Measurements from ENCODE around the gene FGGY. TPM values are rescaled to one million over a fixed set of nuclear protein-coding genes. Genes with fewer than 3 reads are reported as not detected.

FGGY gene
- total RNA-seq, 2 experiments from 2014 or later: 6.6 to 9.7 TPM

DNA sequence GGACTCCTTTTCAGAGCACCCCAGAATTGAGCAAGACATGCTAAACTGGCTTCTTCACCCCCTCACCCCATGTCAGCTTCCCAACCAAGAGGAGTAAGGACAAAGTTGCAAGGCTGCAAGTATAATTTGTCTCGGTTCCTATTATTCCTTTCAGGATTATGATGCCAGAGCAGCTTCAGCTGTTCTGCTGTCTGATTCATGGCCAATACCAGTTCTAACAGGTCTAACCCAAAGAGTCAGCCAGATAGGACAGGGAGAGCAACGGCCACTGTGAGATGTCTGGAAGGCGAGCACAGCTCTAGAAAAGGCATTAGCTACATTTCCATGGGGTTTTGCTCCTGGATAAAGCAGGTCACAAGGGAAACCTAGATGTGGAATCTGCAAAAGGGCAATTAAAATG lies 464.5 kb downstream of the FGGY start:
- H3K4me3 Mint-ChIP-seq: no peak overlapping the region
- H3K36me3 Mint-ChIP-seq: no peaks in the 10 kb centered on the region
- DNase-seq: no peak
- no peaks in the 10 kb centered on the region for H3K27me3 Mint-ChIP-seq
- H3K27ac Mint-ChIP-seq: no peak overlapping the region
- H3K4me1 Mint-ChIP-seq: peaks cover 3% of the 10 kb centered on the region
- no peaks in the 10 kb centered on the region for H3K9me3 Mint-ChIP-seq

- H3K9me3 Mint-ChIP-seq: no peaks in the 10 kb centered on the region
- H3K4me1 Mint-ChIP-seq: peaks cover 3% of the 10 kb centered on the region
- no peak overlapping the region for H3K4me3 Mint-ChIP-seq
- no peak for DNase-seq
- no peaks in the 10 kb centered on the region for H3K27me3 Mint-ChIP-seq
- H3K36me3 Mint-ChIP-seq: no peaks in the 10 kb centered on the region
- H3K27ac Mint-ChIP-seq: no peak overlapping the region
Observed at GRCh38 chr1:59763418-59763817, 466.5 kb downstream of the FGGY start.

DNA sequence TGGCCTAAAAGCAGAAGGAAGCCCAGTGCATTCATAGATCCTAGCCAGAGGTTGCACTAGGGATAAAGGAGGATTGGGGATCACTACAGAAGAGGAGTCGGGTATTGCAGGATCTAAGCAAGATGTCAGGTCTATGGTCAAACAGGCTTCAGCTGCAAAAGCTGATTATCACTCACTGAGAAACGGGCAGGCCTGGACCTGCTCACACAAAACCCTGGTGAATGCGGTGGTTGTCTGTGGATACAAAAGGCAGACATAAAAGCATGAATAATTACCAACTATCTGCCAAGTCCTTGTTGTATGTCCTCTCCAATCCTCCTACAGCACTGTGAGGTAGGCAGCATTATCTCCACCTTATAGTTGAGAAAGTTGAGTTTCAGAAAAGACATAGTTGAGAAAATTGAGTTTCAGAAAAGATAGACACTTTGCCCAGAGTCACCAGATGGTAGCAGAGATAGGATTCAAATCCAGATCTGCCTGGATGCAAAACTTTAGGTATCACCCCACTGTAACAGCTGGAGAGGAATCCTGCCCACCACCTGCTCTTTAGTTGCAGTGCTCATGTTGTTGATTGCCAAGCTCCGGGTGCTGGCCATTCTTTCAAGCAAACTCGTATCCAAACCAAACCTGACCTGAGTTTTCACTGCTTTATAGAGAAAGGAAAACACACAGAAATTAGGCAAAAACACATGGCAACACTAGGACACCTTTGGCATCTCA lies 468.3 kb downstream of the FGGY start:
- H3K27ac Mint-ChIP-seq: no peak overlapping the region
- H3K9me3 Mint-ChIP-seq: no peaks in the 10 kb centered on the region
- peaks cover 2% of the 10 kb centered on the region for H3K4me1 Mint-ChIP-seq
- H3K4me3 Mint-ChIP-seq: no peak overlapping the region
- no peaks in the 10 kb centered on the region for H3K36me3 Mint-ChIP-seq
- no peaks in the 10 kb centered on the region for H3K27me3 Mint-ChIP-seq
- DNase-seq: no peak

DNA sequence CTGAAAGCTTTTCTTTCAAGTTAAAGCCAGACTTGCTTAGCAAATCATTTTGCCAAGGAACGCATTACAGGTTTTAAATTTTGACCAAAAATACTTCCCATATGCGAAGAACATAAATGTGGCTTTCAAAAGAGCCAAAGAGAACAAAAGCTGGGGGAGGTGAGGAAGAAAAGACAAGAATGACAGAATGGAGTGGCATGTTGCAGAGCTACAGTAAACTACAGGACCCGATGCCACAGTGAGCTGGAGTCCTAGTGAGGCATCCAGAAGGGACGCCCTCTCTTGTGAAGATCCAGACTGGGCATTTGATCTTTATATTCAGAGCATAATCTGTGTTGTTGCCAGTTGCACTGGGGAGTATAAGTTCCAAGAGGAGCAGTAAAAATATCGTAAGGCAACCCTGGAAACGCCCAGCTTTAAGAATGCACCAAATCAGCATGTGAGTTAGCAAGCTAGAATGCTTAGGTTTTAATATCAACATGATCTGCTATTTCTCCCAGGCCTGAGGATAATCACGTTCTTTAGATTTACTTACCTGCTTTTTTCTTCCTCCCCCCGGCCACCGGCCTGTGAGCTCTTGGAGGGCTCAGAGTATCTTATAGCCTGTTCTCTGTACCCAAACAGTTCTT lies 469.4 kb downstream of the FGGY start:
- Mint-ChIP-seq H3K4me1 (peaks cover 2% of the 10 kb centered on the region), H3K36me3 (no peaks in the 10 kb centered on the region), H3K9me3 (no peaks in the 10 kb centered on the region)

DNA sequence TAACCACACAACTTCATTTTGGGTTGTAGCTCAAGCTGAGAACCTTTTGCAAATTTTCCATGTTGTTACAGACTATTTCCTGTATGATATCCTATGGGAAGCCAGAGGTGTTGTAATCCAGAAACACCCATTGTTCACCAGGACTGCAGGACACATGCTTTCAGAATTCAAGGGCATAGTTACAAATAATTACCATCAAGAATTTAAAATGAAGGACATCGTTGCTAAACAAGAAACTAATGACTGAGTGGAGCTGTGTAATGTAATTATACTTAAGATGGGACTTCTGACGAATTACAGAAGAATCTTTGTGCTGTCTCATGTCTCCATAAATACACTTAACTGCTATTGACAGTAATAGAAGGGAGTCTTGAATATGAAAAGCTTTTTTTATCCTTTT lies 470.2 kb downstream of the FGGY start:
- Mint-ChIP-seq H3K27ac (no peak overlapping the region), H3K9me3 (no peaks in the 10 kb centered on the region), H3K4me1 (peaks cover 2% of the 10 kb centered on the region), H3K36me3 (no peaks in the 10 kb centered on the region), H3K4me3 (no peak overlapping the region), H3K27me3 (no peaks in the 10 kb centered on the region)
- DNase-seq: no peak

More for the DNA sequence above, 469.4 kb downstream of the FGGY start:
- no peak for DNase-seq
- Mint-ChIP-seq H3K27me3 (no peaks in the 10 kb centered on the region), H3K27ac (no peak overlapping the region), H3K4me3 (no peak overlapping the region)

GRCh38 chr1:59768792-59769735 lies 472.2 kb downstream of the FGGY start:
- H3K27me3 Mint-ChIP-seq: no peaks in the 10 kb centered on the region
- no peak overlapping the region for H3K27ac Mint-ChIP-seq
- no peak overlapping the region for H3K4me3 Mint-ChIP-seq
- H3K9me3 Mint-ChIP-seq: no peaks in the 10 kb centered on the region
- no peaks in the 10 kb centered on the region for H3K36me3 Mint-ChIP-seq
- H3K4me1 Mint-ChIP-seq: peaks cover 2% of the 10 kb centered on the region
- DNase-seq: no peak

- H3K27me3 Mint-ChIP-seq: no peaks in the 10 kb centered on the region
Observed at GRCh38 chr1:59769736-59770095, 472.8 kb downstream of the FGGY start.

GRCh38 chr1:59771361-59771760 lies 474.5 kb downstream of the FGGY start:
- H3K27me3 Mint-ChIP-seq: no peaks in the 10 kb centered on the region
- no peak overlapping the region for H3K27ac Mint-ChIP-seq
- H3K9me3 Mint-ChIP-seq: no peaks in the 10 kb centered on the region
- no peak for DNase-seq
- peaks cover 2% of the 10 kb centered on the region for H3K4me1 Mint-ChIP-seq
- H3K4me3 Mint-ChIP-seq: no peak overlapping the region
- H3K36me3 Mint-ChIP-seq: no peaks in the 10 kb centered on the region

More at GRCh38 chr1:59769736-59770095, 472.8 kb downstream of the FGGY start:
- H3K4me1 Mint-ChIP-seq: peaks cover 2% of the 10 kb centered on the region
- no peaks in the 10 kb centered on the region for H3K36me3 Mint-ChIP-seq
- H3K4me3 Mint-ChIP-seq: no peak overlapping the region
- DNase-seq: no peak
- H3K9me3 Mint-ChIP-seq: no peaks in the 10 kb centered on the region
- no peak overlapping the region for H3K27ac Mint-ChIP-seq

DNA sequence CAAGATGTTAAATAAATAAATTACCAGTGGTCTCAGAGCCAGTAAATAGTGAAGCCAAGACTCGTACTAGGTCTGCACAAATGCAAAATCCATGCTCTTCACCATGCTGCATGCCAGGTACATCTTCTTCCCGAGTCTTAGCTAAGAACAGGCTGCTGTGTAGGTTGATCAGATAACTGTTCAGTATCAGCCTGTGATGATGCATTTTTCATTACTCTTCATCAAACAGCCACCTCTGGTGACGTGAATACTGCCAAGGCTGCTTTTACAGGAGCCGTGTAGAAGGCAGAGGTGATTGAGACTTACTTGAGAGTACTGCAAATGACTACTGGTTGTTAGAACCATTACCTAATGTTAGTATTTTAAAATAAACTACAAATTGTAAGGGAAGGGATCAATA lies 478.6 kb downstream of the FGGY start:
- Mint-ChIP-seq H3K4me3 (no peak overlapping the region), H3K27me3 (no peaks in the 10 kb centered on the region), H3K9me3 (no peaks in the 10 kb centered on the region), H3K36me3 (no peaks in the 10 kb centered on the region), H3K27ac (no peak overlapping the region), H3K4me1 (no peaks in the 10 kb centered on the region)
- no peak for DNase-seq

GRCh38 chr1:59776960-59777852 lies 480.3 kb downstream of the FGGY start:
- DNase-seq: no peak
- no peak overlapping the region for H3K4me3 Mint-ChIP-seq
- no peaks in the 10 kb centered on the region for H3K9me3 Mint-ChIP-seq
- H3K27ac Mint-ChIP-seq: no peak overlapping the region
- no peaks in the 10 kb centered on the region for H3K4me1 Mint-ChIP-seq
- no peaks in the 10 kb centered on the region for H3K36me3 Mint-ChIP-seq
- no peaks in the 10 kb centered on the region for H3K27me3 Mint-ChIP-seq

- H3K4me1 Mint-ChIP-seq: no peaks in the 10 kb centered on the region
- no peaks in the 10 kb centered on the region for H3K9me3 Mint-ChIP-seq
- no peak overlapping the region for H3K4me3 Mint-ChIP-seq
- no peak overlapping the region for H3K27ac Mint-ChIP-seq
- no peak for DNase-seq
- no peaks in the 10 kb centered on the region for H3K27me3 Mint-ChIP-seq
- no peaks in the 10 kb centered on the region for H3K36me3 Mint-ChIP-seq
Observed at GRCh38 chr1:59779949-59780348, 483.1 kb downstream of the FGGY start.

GRCh38 chr1:59788825-59789224 lies 491.9 kb downstream of the FGGY start:
- no peak overlapping the region for H3K4me3 Mint-ChIP-seq
- H3K27ac Mint-ChIP-seq: no peak overlapping the region
- H3K4me1 Mint-ChIP-seq: no peaks in the 10 kb centered on the region
- H3K36me3 Mint-ChIP-seq: peaks cover 12% of the 10 kb centered on the region
- no peaks in the 10 kb centered on the region for H3K27me3 Mint-ChIP-seq
- H3K9me3 Mint-ChIP-seq: peaks cover 27% of the 10 kb centered on the region
- DNase-seq: no peak

- H3K27ac Mint-ChIP-seq: no peak overlapping the region
- no peaks in the 10 kb centered on the region for H3K4me1 Mint-ChIP-seq
- no peaks in the 10 kb centered on the region for H3K36me3 Mint-ChIP-seq
- H3K27me3 Mint-ChIP-seq: no peaks in the 10 kb centered on the region
- H3K4me3 Mint-ChIP-seq: no peak overlapping the region
- H3K9me3 Mint-ChIP-seq: peaks cover 13% of the 10 kb centered on the region
- DNase-seq: no peak
Observed at GRCh38 chr1:59798600-59798999, 501.7 kb downstream of the FGGY start.

GRCh38 chr1:59803458-59804038 lies 506.7 kb downstream of the FGGY start:
- DNase-seq: no peak
- Mint-ChIP-seq H3K27me3 (peaks cover 3% of the 10 kb centered on the region), H3K4me3 (no peak overlapping the region), H3K27ac (no peak overlapping the region), H3K36me3 (no peaks in the 10 kb centered on the region), H3K4me1 (no peaks in the 10 kb centered on the region), H3K9me3 (no peaks in the 10 kb centered on the region)
